Natural killer cell (primary cell): ENCODE measurements around the gene HMGCLL1. TPM values are rescaled to one million over a fixed set of nuclear protein-coding genes. Genes with fewer than 3 reads are reported as not detected.

Source experiments
- ATAC-seq, 3 donors: fragments of 150-1000 bp in 2 of 3; fragments of 200-7000 bp in 1 of 3; cut with Tn5 transposase; 1 replicate in 1 of 3; 2 replicates in 2 of 3; pipeline ENCODE4 v1.10.0; 2021; ENCODE audit warnings: mild to moderate bottlenecking in 2 of 3, moderate library complexity in 2 of 3
- DNase-seq, 2 donors: peaks; one replicate each; pipeline versions ENCODE4 v3.0.0 to v3.0.0-alpha.2; 2013 to 2021; ENCODE audit warnings: mixed read lengths in 1 of 2
- H3K27ac ChIP-seq: one replicate; pipeline ENCODE4 v1.5.1; 2013; ENCODE audit warnings: mild to moderate bottlenecking, low read length
- H3K27me3 ChIP-seq: one replicate; pipeline ENCODE4 v1.6.1; 2013; ENCODE audit warnings: low read length; ENCODE audit not compliant: control insufficient read depth, insufficient read depth
- H3K36me3 ChIP-seq: one replicate; pipeline ENCODE4 v1.6.1; 2013; ENCODE audit warnings: low read length; ENCODE audit not compliant: control insufficient read depth, insufficient read depth
- H3K4me1 ChIP-seq: one replicate; pipeline ENCODE4 v1.6.1; 2013; ENCODE audit warnings: low read length; ENCODE audit not compliant: control insufficient read depth, insufficient read depth
- H3K4me3 ChIP-seq: one replicate; pipeline ENCODE4 v1.5.1; 2013; ENCODE audit warnings: low read length
- H3K9me3 ChIP-seq: one replicate; pipeline ENCODE4 v1.6.1; 2013; ENCODE audit warnings: low read length; ENCODE audit not compliant: control insufficient read depth, insufficient read depth
- H3K27ac Mint-ChIP-seq, 2 donors: one replicate each; pipeline ENCODE4 v1.8.0; 2022; ENCODE audit warnings: mild to moderate bottlenecking in 2 of 2, mixed read lengths in 2 of 2, moderate library complexity in 1 of 2
- H3K27me3 Mint-ChIP-seq, 2 donors: one replicate each; pipeline ENCODE4 v1.8.0; 2022; ENCODE audit warnings: low read depth in 2 of 2, mixed read lengths in 2 of 2
- H3K36me3 Mint-ChIP-seq: one replicate; pipeline ENCODE4 v1.8.0; 2022; ENCODE audit warnings: mixed read lengths
- H3K4me1 Mint-ChIP-seq, 2 donors: one replicate each; pipeline ENCODE4 v1.8.0; 2022; ENCODE audit warnings: mixed read lengths in 2 of 2
- H3K4me3 Mint-ChIP-seq: one replicate; pipeline ENCODE4 v1.8.0; 2022; ENCODE audit warnings: mild to moderate bottlenecking, moderate library complexity, mixed read lengths
- H3K9me3 Mint-ChIP-seq, 2 donors: one replicate each; pipeline ENCODE4 v1.8.0; 2022; ENCODE audit warnings: mixed read lengths in 2 of 2
- CTCF ChIP-seq: fragments of 200-600 bp; IDR thresholded peaks from one replicate; pipeline ENCODE4 v1.8.0; 2022; ENCODE audit warnings: antibody characterized with exemption
- WGBS: methylation state at CpG from one replicate; pipeline ENCODE4 v1.1.7; 2013; ENCODE audit warnings: missing lambda C conversion rate; ENCODE audit not compliant: insufficient coverage; 5-methylcytosine and 5-hydroxymethylcytosine counted together
- intact Hi-C: fragments of 100-400 bp; cut with micrococcal nuclease; formaldehyde crosslinking; loops from one replicate; pipeline ENCODE4 v1.14.2; 2022
- total RNA-seq, 4 donors: library from RNA; stranded (reverse); fragments of 120-200 nt in 1 of 4; gene quantifications; one replicate each; pipeline versions ENCODE4 v1.2.3 to v1.2.4, GENCODE V29; 2013 to 2022

HMGCLL1 gene
- total RNA-seq, 3 donors from 2014 or later (not counting 1 experiment from before 2014, with no cell fraction given), result not detected

GRCh38 chr6:55438203-55438602 is 140.8 kb downstream of the HMGCLL1 start:
- no peak for DNase-seq

DNA sequence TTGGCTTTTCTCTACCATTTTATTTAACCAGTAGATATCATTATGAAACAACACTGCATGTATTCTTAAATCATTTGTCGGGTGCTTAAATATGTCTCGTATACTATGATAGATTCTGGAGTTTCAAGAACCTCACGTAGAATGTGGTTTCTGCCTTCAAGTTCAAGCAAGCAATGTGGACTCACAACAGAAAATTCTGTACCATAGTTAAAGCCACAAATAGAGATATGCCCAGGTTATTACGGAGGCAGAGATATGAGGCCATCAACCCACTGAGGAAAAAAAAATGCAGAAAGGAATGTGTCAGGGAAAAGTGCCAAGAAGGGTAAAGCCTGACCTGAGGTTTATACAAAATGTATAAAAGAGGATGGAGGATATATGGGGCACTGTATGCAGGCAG is 141.9 kb downstream of the HMGCLL1 start:
- no peak overlapping the region for H3K27ac ChIP-seq
- Mint-ChIP-seq H3K36me3 (no peaks in the 10 kb centered on the region), H3K4me3 (no peak overlapping the region), H3K27ac (no peak overlapping the region), H3K27me3 (no peaks in the 10 kb centered on the region), H3K9me3 (peaks cover 3 to 6% of the 10 kb centered on the region in 2 donors), H3K4me1 (no peaks in the 10 kb centered on the region)
- H3K36me3 ChIP-seq, result no peaks in the 10 kb centered on the region
- H3K4me3 ChIP-seq, result no peak overlapping the region
- no peaks in the 10 kb centered on the region for H3K9me3 ChIP-seq
- DNase-seq (no peak), ATAC-seq (no peak)
- intact Hi-C loops, result no loop called here
- WGBS, result 86% methylated on average over 4 of the region's 4 CpGs
- H3K27me3 ChIP-seq, result no peaks in the 10 kb centered on the region
- no peak for TF ChIP-seq CTCF
- no peaks in the 10 kb centered on the region for H3K4me1 ChIP-seq

More at GRCh38 chr6:55438203-55438602, 140.8 kb downstream of the HMGCLL1 start:
- ATAC-seq, result no peak
- H3K4me3 Mint-ChIP-seq, result no peak overlapping the region
- Histone ChIP-seq H3K27me3 (no peaks in the 10 kb centered on the region), H3K4me3 (no peak overlapping the region), H3K9me3 (no peaks in the 10 kb centered on the region), H3K36me3 (no peaks in the 10 kb centered on the region), H3K4me1 (no peaks in the 10 kb centered on the region), H3K27ac (no peak overlapping the region)
- no peaks in the 10 kb centered on the region for H3K27me3 Mint-ChIP-seq
- no peaks in the 10 kb centered on the region for H3K36me3 Mint-ChIP-seq
- intact Hi-C loops, result no loop called here
- H3K4me1 Mint-ChIP-seq, result no peaks in the 10 kb centered on the region
- no peak for TF ChIP-seq CTCF
- WGBS, result 84% methylated on average over 2 of the region's 3 CpGs
- H3K9me3 Mint-ChIP-seq, result peaks cover 3 to 6% of the 10 kb centered on the region in 2 donors
- no peak overlapping the region for H3K27ac Mint-ChIP-seq

DNA sequence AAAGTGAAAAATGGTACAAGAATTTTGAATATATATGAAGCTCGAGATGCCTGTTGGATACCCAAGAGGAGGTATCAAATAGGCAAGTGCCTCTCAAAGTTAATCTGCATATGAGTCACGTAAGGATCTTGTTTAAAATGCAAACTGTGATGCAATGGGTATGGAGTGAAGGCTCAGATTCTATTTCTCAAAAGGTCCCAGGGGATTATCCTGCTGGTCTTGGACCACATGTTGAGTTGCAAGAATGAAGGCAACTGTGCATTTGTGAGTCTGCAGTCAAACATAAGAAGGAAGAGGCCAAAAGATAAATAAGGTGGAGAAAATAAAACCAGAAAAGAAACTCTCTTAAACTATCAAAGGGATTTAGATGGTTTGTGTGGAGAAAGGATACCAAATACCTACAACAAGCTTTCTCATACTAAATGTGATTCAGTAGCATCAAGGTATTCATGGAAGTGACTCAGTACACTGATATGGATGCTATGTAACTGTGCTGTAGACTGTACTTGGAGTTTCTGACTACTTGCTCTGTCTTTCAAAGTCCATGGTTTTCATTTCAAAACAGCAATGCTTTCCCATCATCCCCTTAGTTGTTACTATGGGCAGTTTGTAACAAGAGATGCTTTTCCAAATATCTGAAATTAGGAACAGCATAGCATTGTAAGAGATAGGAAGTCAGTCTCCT is 145.4 kb downstream of the HMGCLL1 start:
- Mint-ChIP-seq H3K4me1 (no peaks in the 10 kb centered on the region), H3K27me3 (no peaks in the 10 kb centered on the region), H3K4me3 (no peak overlapping the region), H3K36me3 (no peaks in the 10 kb centered on the region), H3K9me3 (peaks cover 6 to 8% of the 10 kb centered on the region in 2 donors), H3K27ac (no peak overlapping the region)
- WGBS, result 52% methylated on average over 2 of the region's 2 CpGs
- no peaks in the 10 kb centered on the region for H3K27me3 ChIP-seq
- H3K9me3 ChIP-seq, result no peaks in the 10 kb centered on the region
- DNase-seq, result no peak
- no peaks in the 10 kb centered on the region for H3K36me3 ChIP-seq
- H3K4me1 ChIP-seq, result no peaks in the 10 kb centered on the region
- H3K27ac ChIP-seq, result no peak overlapping the region
- TF ChIP-seq CTCF, result no peak
- intact Hi-C loops, result no loop called here
- no peak overlapping the region for H3K4me3 ChIP-seq
- ATAC-seq, result no peak

DNA sequence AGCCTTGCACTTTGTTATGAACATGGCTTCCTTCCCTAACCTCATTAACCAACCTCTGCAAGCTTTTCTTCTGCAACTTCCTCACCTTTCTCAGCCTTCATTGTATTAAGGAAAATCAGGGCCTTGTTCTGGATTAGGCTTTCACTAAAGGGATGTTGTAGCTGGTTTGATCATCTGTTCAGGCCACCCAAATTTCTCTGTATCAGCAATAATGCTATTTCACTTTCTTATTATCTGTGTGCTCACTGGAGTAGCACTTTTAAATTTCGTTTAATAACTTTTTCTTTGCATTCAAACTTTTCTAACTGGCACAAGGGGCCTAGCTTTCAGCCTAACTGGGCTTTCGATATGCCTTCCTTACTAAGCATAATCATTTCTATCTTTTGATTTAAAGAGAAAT is 155.1 kb downstream of the HMGCLL1 start:
- intact Hi-C loops, result no loop called here
- H3K27ac Mint-ChIP-seq, result no peak overlapping the region
- H3K4me1 Mint-ChIP-seq, result no peaks in the 10 kb centered on the region
- ATAC-seq (no peak), DNase-seq (no peak)
- no peaks in the 10 kb centered on the region for H3K4me1 ChIP-seq
- no peak overlapping the region for H3K4me3 Mint-ChIP-seq
- no peaks in the 10 kb centered on the region for H3K36me3 ChIP-seq
- H3K27me3 ChIP-seq, result no peaks in the 10 kb centered on the region
- H3K27ac ChIP-seq, result no peak overlapping the region
- H3K9me3 ChIP-seq, result no peaks in the 10 kb centered on the region
- WGBS, result 62% methylated on average over 2 of the region's 2 CpGs
- no peaks in the 10 kb centered on the region for H3K36me3 Mint-ChIP-seq
- H3K4me3 ChIP-seq, result no peak overlapping the region
- H3K9me3 Mint-ChIP-seq, result peaks cover 8% of the 10 kb centered on the region in 2 donors
- TF ChIP-seq CTCF, result no peak
- no peaks in the 10 kb centered on the region for H3K27me3 Mint-ChIP-seq
